HG02642 (cell line): ENCODE measurements around the gene SBK3.

Experiments
- ATAC-seq: cut with Tn5 transposase; IDR thresholded peaks from one replicate; pipeline ENCODE4 v1.9.1; 2021; ENCODE audit warnings: mild to moderate bottlenecking; ENCODE audit not compliant: unreplicated experiment, poor library complexity

The SBK3 gene

GRCh38 chr19:55493052-55493644, 52.2 kb downstream of the SBK3 start:
- no peak for ATAC-seq

- no peak for ATAC-seq
Observed at GRCh38 chr19:55492362-55492944, 52.9 kb downstream of the SBK3 start.

- no peak for ATAC-seq
Observed at GRCh38 chr19:55491546-55492360, 53.6 kb downstream of the SBK3 start.
